Esophagus (tissue), 2 donors: ENCODE measurements around the gene CST9L. TPM values are rescaled to one million over a fixed set of nuclear protein-coding genes. Genes with fewer than 3 reads are reported as not detected.

Experiments
- H3K27ac ChIP-seq, 2 donors: one replicate each; pipeline ENCODE4 v1.5.1; 2013; ENCODE audit warnings: low read depth in 2 of 2, mild to moderate bottlenecking in 2 of 2, inconsistent platforms in 1 of 2, low read length in 1 of 2, moderate library complexity in 1 of 2
- H3K27me3 ChIP-seq, 2 donors: one replicate each; pipeline ENCODE4 v1.6.1; 2013; ENCODE audit warnings: low read length in 2 of 2, control low read depth in 1 of 2, mild to moderate bottlenecking in 1 of 2; ENCODE audit not compliant: insufficient read depth in 2 of 2, control insufficient read depth in 1 of 2
- H3K36me3 ChIP-seq, 2 donors: one replicate each; pipeline ENCODE4 v1.6.1; 2013; ENCODE audit warnings: low read length in 1 of 2; ENCODE audit not compliant: control insufficient read depth in 2 of 2, insufficient read depth in 2 of 2
- H3K4me1 ChIP-seq, 2 donors: one replicate each; pipeline ENCODE4 v1.6.1; 2013; ENCODE audit warnings: low read length in 1 of 2; ENCODE audit not compliant: control insufficient read depth in 2 of 2, insufficient read depth in 2 of 2
- H3K4me3 ChIP-seq, 2 donors: one replicate each; pipeline ENCODE4 v1.5.1; 2013; ENCODE audit warnings: low read length in 2 of 2, mild to moderate bottlenecking in 2 of 2, low read depth in 1 of 2, moderate library complexity in 1 of 2
- H3K9me3 ChIP-seq, 2 donors: one replicate each; pipeline ENCODE4 v1.6.1; 2013; ENCODE audit warnings: mild to moderate bottlenecking in 2 of 2, low read depth in 1 of 2, low read length in 1 of 2, moderate library complexity in 1 of 2; ENCODE audit not compliant: control insufficient read depth in 2 of 2, insufficient read depth in 1 of 2
- WGBS, 2 donors: extraction: QIAGEN DNeasy Blood & Tissue Kit; methylation state at CpG; one replicate each; pipeline ENCODE4 v1.1.7; 2013; 5-methylcytosine and 5-hydroxymethylcytosine counted together
- polyA plus RNA-seq, 2 donors: library from polyadenylated mRNA; stranded (reverse); fragments of 200-250 nt; gene quantifications; one replicate each; pipeline ENCODE4 v1.2.3, GENCODE V29; 2013
- donor health status: healthy with polysubstance abuse.
- donor health status: Bipolar disorder and iron deficiency.

Gene CST9L
- polyA plus RNA-seq, 2 donors: not detected

DNA sequence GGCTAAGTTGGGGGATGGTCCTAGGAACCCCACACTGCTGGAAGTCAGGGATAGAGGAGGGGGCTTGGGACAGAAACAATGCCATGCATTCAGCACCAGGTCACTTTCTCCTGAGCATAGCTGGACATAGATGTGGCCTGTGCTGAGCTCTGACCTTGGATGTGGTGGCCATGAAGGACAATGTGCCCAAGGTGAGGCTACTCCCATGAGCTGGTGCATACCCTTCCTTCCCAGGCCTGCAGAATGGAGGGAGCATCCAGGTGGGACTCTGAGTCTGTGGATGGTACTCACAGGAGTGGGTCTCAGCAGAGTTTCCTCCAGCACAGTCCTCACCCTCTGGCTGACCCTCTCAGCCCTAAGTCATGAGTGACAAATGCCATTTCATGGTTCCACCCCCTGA lies 16.9 kb downstream of the CST9L start:
- Histone ChIP-seq H3K4me3 (no peak overlapping the region), H3K36me3 (no peaks in the 10 kb centered on the region), H3K27ac (no peak overlapping the region), H3K9me3 (no peaks in the 10 kb centered on the region), H3K4me1 (no peaks in the 10 kb centered on the region), H3K27me3 (no peaks in the 10 kb centered on the region)

DNA sequence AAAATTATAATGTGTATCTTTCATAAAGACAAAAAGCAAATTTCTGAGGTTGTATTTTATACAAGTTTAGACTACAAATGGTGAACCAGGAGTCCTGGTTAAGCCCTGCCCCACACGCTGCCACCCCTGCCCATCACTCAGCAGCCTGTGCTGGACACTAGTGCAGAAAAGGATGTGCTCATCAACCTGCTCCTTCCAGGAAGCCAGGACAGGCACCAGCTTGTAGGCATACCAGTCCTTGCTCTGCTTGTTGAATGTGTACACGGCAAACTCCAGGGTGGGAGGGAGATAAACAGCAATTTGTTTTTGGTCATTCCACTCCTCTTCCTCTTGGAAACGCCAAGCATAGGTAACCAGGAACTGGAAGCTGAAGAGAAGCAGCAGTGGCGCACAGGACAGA lies 18.1 kb downstream of the CST9L start:
- H3K4me3 ChIP-seq: no peak overlapping the region
- H3K27me3 ChIP-seq: no peaks in the 10 kb centered on the region
- no peak overlapping the region for H3K27ac ChIP-seq
- H3K36me3 ChIP-seq: no peaks in the 10 kb centered on the region
- H3K4me1 ChIP-seq: no peaks in the 10 kb centered on the region
- WGBS, 2 donors: 55 to 62% methylated on average over 4 of the region's 4 CpGs
- H3K9me3 ChIP-seq: no peaks in the 10 kb centered on the region

DNA sequence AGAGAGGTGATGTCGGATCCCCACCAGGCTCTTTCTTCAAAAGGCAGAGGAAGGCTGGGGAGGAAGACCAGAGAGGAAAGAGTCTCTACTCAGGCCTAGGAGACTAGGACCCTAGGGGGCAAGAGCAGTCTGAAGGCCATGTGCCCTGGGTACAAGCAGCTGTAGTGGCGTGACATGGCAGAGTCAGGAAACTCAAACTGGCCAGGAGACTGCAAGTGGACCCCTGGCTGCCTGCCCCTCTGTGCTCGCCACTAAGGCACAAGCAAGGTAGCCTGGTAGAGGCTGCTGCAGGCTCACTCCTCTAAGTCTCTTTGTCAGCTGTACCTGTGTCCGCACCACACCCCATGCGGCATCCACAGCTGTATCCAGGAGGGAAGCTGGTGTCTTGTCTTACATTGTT lies 19.9 kb downstream of the CST9L start:
- Histone ChIP-seq H3K9me3 (peaks cover 0 to 2% of the 10 kb centered on the region in 2 donors), H3K27ac (no peak overlapping the region), H3K4me1 (no peaks in the 10 kb centered on the region), H3K4me3 (no peak overlapping the region), H3K27me3 (no peaks in the 10 kb centered on the region), H3K36me3 (no peaks in the 10 kb centered on the region)
- WGBS, 2 donors: 64 to 65% methylated on average over 5 of the region's 5 CpGs

DNA sequence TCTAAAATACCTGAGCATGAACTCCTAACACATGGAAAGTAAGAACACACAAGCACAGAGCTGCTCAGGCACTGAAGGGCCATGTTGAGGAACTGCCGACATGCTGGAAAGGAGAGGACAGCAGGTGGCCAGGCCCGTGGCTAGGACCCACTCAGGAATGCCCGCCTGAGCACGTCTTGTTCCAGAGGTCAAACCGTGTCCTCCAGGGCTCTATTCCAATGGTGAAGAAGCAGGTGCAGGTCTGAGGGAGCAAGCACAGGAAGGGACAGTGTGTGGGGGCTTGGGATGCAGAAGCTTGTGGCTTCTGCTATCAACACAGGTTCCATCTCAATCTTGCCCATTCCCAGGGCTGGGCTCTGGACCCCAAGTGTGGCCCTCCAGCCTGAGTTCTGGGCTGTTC lies 20.7 kb downstream of the CST9L start:
- H3K27ac ChIP-seq: no peak overlapping the region
- H3K4me1 ChIP-seq: no peaks in the 10 kb centered on the region
- 71 to 82% methylated on average over 5 of the region's 5 CpGs for WGBS, 2 donors
- H3K27me3 ChIP-seq: no peaks in the 10 kb centered on the region
- no peak overlapping the region for H3K4me3 ChIP-seq
- H3K36me3 ChIP-seq: no peaks in the 10 kb centered on the region
- H3K9me3 ChIP-seq: peaks cover 0 to 2% of the 10 kb centered on the region in 2 donors

DNA sequence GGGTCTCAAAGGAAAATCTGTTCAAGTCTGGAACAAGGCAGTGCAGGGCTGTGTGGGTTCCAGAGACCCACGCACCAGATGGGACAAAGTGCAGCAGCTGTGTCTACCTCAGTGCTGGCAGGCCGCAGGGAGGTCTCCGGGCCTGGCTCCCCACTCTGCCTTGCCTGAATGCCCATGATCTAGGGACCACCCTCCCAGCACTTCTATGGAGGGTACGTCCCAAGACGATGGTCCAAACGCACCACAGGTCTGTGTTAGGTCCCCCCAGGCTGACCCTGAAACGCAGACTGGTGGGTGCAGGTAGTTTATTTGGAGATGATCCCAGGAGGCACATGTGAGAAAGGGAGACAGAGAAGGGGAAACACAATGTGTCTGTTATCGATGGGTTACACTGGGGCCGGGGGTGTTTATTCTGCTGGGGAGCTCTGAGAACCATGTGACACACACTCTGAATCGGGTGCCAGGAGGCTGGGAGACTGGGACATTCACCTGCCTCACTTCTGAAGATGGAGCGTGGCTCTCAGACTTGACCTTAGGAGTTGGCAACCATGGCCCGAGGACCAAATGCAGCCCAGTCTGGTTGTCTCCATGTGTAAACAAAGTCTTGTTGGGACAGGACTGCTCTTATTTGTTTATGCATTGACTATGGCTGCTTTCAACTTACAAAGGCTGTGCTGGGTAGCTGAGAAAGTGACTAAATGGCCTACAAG lies 21.7 kb downstream of the CST9L start:
- Histone ChIP-seq H3K27ac (no peak overlapping the region), H3K36me3 (no peaks in the 10 kb centered on the region), H3K4me3 (no peak overlapping the region), H3K4me1 (no peaks in the 10 kb centered on the region), H3K9me3 (peaks cover 0 to 2% of the 10 kb centered on the region in 2 donors), H3K27me3 (no peaks in the 10 kb centered on the region)
- WGBS, 2 donors: 77 to 78% methylated on average over 12 of the region's 12 CpGs

DNA sequence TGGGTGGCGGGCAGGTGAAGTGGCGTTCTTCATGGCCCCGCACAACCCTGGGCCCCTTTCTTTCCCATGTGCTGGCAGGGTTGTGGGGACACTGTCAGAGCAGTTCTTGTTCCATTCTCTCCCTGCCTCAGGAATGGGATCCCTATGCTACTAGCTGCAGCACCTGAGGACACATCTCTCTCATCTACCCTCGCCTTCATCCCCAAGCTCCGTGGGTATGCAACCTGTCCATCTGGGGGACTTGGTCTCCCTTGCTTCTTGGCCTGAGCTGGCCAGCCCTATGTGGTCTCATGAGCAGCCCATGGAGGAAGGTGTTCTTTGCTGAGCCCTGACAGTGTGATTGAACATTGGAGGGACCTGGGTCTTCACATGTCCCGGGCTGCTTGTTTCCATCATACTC lies 24.2 kb downstream of the CST9L start:
- H3K27me3 ChIP-seq: no peaks in the 10 kb centered on the region
- H3K36me3 ChIP-seq: no peaks in the 10 kb centered on the region
- H3K27ac ChIP-seq: no peak overlapping the region
- no peak overlapping the region for H3K4me3 ChIP-seq
- peaks cover 0 to 2% of the 10 kb centered on the region in 2 donors for H3K9me3 ChIP-seq
- WGBS, 2 donors: 91 to 93% methylated on average over 6 of the region's 6 CpGs
- H3K4me1 ChIP-seq: no peaks in the 10 kb centered on the region

DNA sequence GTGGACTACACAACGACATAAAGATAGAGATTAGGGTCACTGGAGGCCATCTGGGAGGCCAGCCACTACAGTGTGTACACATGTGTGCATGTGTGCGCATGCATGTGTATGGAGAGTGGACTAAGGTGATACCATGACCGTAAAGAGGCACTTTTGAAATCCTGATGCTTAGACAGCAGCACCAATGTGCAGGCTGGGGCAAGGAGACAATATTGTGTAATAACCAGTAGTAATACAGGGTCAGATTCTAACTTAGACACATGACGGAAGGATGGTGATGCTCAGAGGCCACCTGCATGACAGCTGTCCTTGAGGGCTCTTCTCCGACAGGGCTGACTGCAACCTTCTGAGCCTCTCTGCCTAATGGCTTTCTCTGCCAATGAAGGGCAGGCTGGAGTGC lies 25.5 kb downstream of the CST9L start:
- Histone ChIP-seq H3K27me3 (no peaks in the 10 kb centered on the region), H3K36me3 (no peaks in the 10 kb centered on the region), H3K4me1 (no peaks in the 10 kb centered on the region), H3K27ac (no peak overlapping the region), H3K4me3 (no peak overlapping the region), H3K9me3 (peaks cover 0 to 2% of the 10 kb centered on the region in 2 donors)
- whole genome bisulfite sequencing, 2 donors: 48 to 52% methylated on average over 5 of the region's 5 CpGs

DNA sequence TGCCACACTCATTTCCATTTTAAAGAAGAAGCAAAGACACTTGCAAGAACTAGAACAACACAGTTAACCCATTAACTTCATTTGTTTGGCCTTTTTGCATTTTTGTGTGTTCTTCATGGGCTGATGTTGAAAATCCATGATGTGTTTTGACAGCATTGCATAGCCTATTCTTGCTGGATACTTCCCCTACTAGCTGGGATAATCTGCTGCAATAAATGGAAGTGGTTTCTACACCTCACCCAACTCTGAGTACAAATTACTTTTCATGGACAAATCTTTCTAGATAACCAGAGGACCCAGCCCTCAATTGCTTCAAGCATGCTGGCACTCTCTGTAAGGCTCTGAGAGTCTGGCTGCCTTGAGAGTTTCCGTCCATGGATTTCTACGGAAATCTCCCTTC lies 26.5 kb downstream of the CST9L start:
- no peak overlapping the region for H3K4me3 ChIP-seq
- 86 to 98% methylated on average over 2 of the region's 2 CpGs for WGBS, 2 donors
- no peaks in the 10 kb centered on the region for H3K4me1 ChIP-seq
- no peaks in the 10 kb centered on the region for H3K36me3 ChIP-seq
- H3K27me3 ChIP-seq: no peaks in the 10 kb centered on the region
- H3K27ac ChIP-seq: no peak overlapping the region
- H3K9me3 ChIP-seq: peaks cover 0 to 2% of the 10 kb centered on the region in 2 donors

DNA sequence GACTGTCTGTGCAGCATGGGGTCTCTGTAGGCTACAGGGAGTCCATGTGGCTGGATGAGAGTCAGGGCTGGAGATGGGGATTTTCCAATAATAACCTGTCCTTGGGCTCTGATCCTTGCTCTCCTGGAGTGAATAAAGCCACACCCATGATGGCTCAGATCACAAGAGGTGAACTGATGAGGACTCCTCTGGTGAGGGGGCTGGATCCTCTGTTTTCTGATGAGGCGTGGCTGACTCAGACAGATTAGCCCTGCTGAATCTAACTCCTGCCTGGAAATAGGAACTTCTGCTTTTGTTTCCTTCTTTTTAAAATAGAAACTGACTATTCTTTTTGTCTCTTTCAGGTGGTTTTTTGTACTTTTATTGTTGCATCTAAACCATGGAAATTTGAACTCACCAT lies 27.0 kb downstream of the CST9L start:
- Histone ChIP-seq H3K4me3 (no peak overlapping the region), H3K27me3 (no peaks in the 10 kb centered on the region), H3K27ac (no peak overlapping the region), H3K9me3 (peaks cover 0 to 2% of the 10 kb centered on the region in 2 donors), H3K36me3 (no peaks in the 10 kb centered on the region), H3K4me1 (no peaks in the 10 kb centered on the region)
- WGBS, 2 donors: 33 to 48% methylated on average over 1 of the region's 1 CpG

DNA sequence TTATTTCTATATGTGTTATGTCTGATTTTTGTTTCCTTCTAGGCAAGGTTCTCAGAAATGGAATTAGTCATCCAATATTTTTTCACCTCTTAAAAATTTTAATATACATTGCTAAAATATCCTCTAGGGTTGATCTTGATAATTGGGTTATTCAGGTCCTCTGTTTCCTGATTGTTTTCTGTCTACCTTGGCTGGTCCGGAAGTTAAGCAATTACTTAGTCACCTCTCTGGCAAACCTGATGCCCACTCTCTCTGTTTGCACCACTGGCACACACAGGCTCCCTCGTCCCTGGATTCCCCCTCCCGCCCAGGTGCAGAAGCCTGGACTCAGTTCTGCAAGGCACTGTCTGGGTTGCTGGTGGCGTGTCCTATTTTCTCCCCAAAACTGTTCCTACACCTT lies 27.7 kb downstream of the CST9L start:
- Histone ChIP-seq H3K36me3 (no peaks in the 10 kb centered on the region), H3K9me3 (peaks cover 0 to 2% of the 10 kb centered on the region in 2 donors), H3K27ac (no peak overlapping the region), H3K27me3 (no peaks in the 10 kb centered on the region), H3K4me1 (no peaks in the 10 kb centered on the region), H3K4me3 (no peak overlapping the region)
- WGBS, 2 donors: 71 to 72% methylated on average over 4 of the region's 4 CpGs
